Naive B cell (primary cell): Measurements from ENCODE around the gene KIF4A. TPM values are rescaled to one million over a fixed set of nuclear protein-coding genes. Genes with fewer than 3 reads are reported as not detected.

Source experiments
- ATAC-seq, 2 donors: fragments of 150-1000 bp; cut with Tn5 transposase; 2 replicates each; pipeline ENCODE4 v1.10.0; 2021; ENCODE audit warnings: low read depth in 2 of 2, mild to moderate bottlenecking in 2 of 2, moderate library complexity in 2 of 2
- DNase-seq: peaks from one replicate; pipeline ENCODE4 v3.0.0; 2022
- H3K27ac Mint-ChIP-seq, 6 donors: one replicate each; pipeline ENCODE4 v1.8.0; 2020 to 2022; ENCODE audit warnings: mild to moderate bottlenecking in 6 of 6, mixed read lengths in 6 of 6, moderate library complexity in 5 of 6, inconsistent platforms in 2 of 6
- H3K27me3 Mint-ChIP-seq, 3 donors: one replicate each; pipeline ENCODE4 v1.8.0; 2021 to 2022; ENCODE audit warnings: mixed read lengths in 3 of 3, mild to moderate bottlenecking in 1 of 3
- H3K36me3 Mint-ChIP-seq, 2 donors: one replicate each; pipeline ENCODE4 v1.8.0; 2020 to 2022; ENCODE audit warnings: mixed read lengths in 2 of 2, inconsistent platforms in 1 of 2, mild to moderate bottlenecking in 1 of 2
- H3K4me1 Mint-ChIP-seq, 3 donors: one replicate each; pipeline ENCODE4 v1.8.0; 2020 to 2022; ENCODE audit warnings: mixed read lengths in 3 of 3, inconsistent platforms in 1 of 3, mild to moderate bottlenecking in 1 of 3, moderate library complexity in 1 of 3
- H3K4me3 Mint-ChIP-seq, 8 donors: one replicate each; pipeline ENCODE4 v1.8.0; 2020 to 2022; ENCODE audit warnings: mild to moderate bottlenecking in 8 of 8, mixed read lengths in 8 of 8, moderate library complexity in 8 of 8, inconsistent platforms in 2 of 8
- H3K9me3 Mint-ChIP-seq, 7 donors: one replicate each; pipeline ENCODE4 v1.8.0; 2020 to 2022; ENCODE audit warnings: mixed read lengths in 7 of 7, mild to moderate bottlenecking in 5 of 7, inconsistent platforms in 2 of 7, moderate library complexity in 1 of 7
- polyA plus RNA-seq, 6 donors: library from polyadenylated mRNA; unstranded; fragments of 300-500 nt; fragmentation: Illumina TruSeq; gene quantifications; one replicate each; pipeline ENCODE4 v1.2.3, GENCODE V29; 2021; ENCODE audit warnings: low read depth in 6 of 6

The KIF4A gene
- polyA plus RNA-seq, 6 donors from 2014 or later: not detected

GRCh38 chrX:70427365-70427764 lies 137.5 kb downstream of the KIF4A start:
- DNase-seq (no peak), ATAC-seq (no peak)
- peaks cover 0 to 5% (median 0%) of the 10 kb centered on the region in 3 donors for H3K4me1 Mint-ChIP-seq
- H3K36me3 Mint-ChIP-seq: no peaks in the 10 kb centered on the region
- H3K27me3 Mint-ChIP-seq: peaks cover 0 to 29% (median 8%) of the 10 kb centered on the region in 3 donors
- H3K4me3 Mint-ChIP-seq: no peak overlapping the region
- H3K9me3 Mint-ChIP-seq: peaks cover 0 to 1% (median 0%) of the 10 kb centered on the region in 7 donors
- peak overlapping the region in 1 of 6 donors; percentile 15 for H3K27ac Mint-ChIP-seq

DNA sequence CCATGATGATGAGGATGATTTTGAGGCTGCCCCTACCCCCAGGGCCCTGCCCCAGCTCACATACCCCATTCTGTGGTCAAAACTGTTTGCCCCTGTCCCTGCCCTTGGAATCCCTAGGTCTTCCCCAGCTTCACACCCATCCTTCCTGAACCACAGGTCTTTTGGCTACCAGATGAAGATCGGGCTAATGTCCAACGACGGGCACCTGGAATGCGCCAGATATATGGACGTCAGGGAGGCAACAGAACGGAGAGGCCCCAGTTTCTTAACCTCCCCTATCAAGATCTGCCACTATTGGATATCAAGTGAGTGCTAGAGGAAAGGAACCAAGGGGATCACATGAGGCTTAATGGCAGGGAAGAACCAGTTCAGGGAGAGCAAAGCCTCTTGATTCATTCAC lies 139.9 kb downstream of the KIF4A start:
- Mint-ChIP-seq H3K27me3 (peaks cover 0 to 17% (median 0%) of the 10 kb centered on the region in 3 donors), H3K4me1 (peaks cover 10 to 13% (median 11%) of the 10 kb centered on the region in 3 donors), H3K9me3 (no peaks in the 10 kb centered on the region), H3K4me3 (no peak overlapping the region), H3K27ac (peak overlapping the region in 1 of 6 donors; percentile 52), H3K36me3 (no peaks in the 10 kb centered on the region)
- DNase-seq: no peak
- no peak for ATAC-seq

DNA sequence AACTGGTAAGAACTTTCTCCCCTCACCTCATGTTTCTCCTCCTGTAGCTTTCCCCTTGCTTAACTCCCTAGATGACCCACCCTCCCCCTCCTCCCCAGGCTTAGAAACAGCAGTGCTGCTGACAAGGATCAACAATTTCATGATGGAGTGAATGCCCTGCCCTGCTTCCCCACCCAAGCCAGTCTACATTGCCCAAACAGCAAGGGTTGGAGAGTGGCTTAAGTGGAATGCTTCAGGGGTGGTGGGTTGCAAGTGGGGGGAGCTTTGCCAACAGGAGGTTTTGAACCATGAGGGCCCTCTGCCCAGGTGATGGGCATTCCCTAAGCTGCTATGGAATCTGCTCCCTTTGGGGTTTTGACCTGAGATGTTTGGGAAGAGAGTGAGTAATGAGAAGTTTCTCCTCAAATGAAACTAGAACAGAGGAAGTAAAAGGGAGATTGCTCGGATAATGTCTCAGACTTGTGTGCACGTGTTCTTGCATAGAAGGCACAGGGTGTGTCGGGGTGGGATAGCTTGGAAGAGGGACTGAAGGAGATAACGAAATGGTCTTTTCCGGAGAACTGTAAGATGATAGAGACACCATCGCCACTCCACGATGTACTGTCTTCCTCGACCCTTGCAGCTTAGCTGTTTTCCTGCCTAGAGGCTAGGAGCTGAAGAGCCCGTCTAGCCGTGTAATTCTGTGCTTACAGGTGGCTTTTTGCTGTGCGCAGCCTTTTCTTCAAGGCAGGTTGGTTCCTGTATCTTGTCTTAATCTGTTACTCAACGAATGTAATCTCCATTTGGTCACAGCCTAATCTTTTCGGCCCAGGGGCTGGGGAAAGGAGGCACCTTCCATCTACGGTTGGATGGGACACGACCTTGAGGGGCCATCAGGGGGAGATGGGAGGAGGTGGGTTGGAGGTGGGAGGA lies 143.3 kb downstream of the KIF4A start:
- H3K4me1 Mint-ChIP-seq: peaks cover 15 to 18% (median 17%) of the 10 kb centered on the region in 3 donors
- DNase-seq (no peak), ATAC-seq (peak in 1 of 2 donors; percentile 2)
- peak overlapping the region in 5 of 6 donors; percentile 41 to 95 (median 60) for H3K27ac Mint-ChIP-seq
- H3K27me3 Mint-ChIP-seq: peaks cover 0 to 20% (median 8%) of the 10 kb centered on the region in 3 donors
- H3K4me3 Mint-ChIP-seq: peak overlapping the region; percentile 83 to 98 (median 94)
- peaks cover 0 to 2% (median 0%) of the 10 kb centered on the region in 7 donors for H3K9me3 Mint-ChIP-seq
- no peaks in the 10 kb centered on the region for H3K36me3 Mint-ChIP-seq

- peaks cover 0 to 21% (median 13%) of the 10 kb centered on the region in 3 donors for H3K27me3 Mint-ChIP-seq
- H3K27ac Mint-ChIP-seq: peak overlapping the region; percentile 58 to 95 (median 90)
- H3K4me1 Mint-ChIP-seq: peaks cover 15 to 18% (median 17%) of the 10 kb centered on the region in 3 donors
- peak overlapping the region; percentile 83 to 98 (median 94) for H3K4me3 Mint-ChIP-seq
- H3K9me3 Mint-ChIP-seq: peaks cover 0 to 2% (median 0%) of the 10 kb centered on the region in 7 donors
- peak; percentile 66 for DNase-seq
- ATAC-seq: peak; percentile 79 to 82
- H3K36me3 Mint-ChIP-seq: no peaks in the 10 kb centered on the region
Observed at GRCh38 chrX:70433848-70434351, 144.0 kb downstream of the KIF4A start.

GRCh38 chrX:70434352-70434866 lies 144.5 kb downstream of the KIF4A start:
- Mint-ChIP-seq H3K27ac (peak overlapping the region; percentile 58 to 95 (median 90)), H3K4me1 (peaks cover 15 to 18% (median 17%) of the 10 kb centered on the region in 3 donors), H3K36me3 (no peaks in the 10 kb centered on the region), H3K4me3 (peak overlapping the region; percentile 83 to 98 (median 94)), H3K9me3 (peaks cover 0 to 2% (median 0%) of the 10 kb centered on the region in 7 donors), H3K27me3 (peaks cover 3 to 18% (median 13%) of the 10 kb centered on the region in 3 donors)
- ATAC-seq: peak; percentile 30 to 35
- DNase-seq: no peak

DNA sequence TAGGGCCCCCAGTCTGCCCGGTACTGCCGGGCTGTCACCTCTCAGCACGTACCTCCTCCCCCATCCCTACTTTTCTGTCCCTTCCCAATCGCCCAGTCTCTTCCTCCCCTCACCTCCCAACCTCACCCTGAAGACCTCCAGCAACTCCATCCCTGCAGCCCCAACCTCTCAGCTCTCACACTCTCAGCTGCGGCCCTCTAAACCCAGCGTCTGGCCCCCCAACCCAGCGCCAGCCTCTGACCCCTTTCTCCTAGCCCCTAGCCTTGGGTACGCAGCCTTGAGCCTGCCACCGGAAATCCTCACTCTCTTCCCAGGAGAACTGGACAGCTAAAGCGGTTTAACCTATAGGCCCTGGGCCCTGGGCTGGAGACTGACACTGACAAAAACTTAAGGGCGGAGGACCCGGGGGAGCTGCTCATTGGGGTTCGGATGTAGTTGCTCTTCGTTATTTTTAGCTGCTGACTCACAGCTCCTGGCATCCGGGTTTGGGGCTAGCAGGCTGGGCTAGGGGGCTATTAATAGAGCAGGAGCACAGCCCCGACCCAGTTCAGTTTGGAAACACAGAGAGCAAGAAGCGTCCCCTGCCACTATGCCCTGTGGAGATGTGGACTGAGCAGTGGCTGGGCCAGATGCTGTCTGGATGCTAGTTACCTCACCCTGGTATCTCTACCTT lies 145.1 kb downstream of the KIF4A start:
- peaks cover 4 to 18% (median 13%) of the 10 kb centered on the region in 3 donors for H3K27me3 Mint-ChIP-seq
- DNase-seq (no peak), ATAC-seq (peak in 1 of 2 donors; percentile 12)
- no peaks in the 10 kb centered on the region for H3K36me3 Mint-ChIP-seq
- H3K4me1 Mint-ChIP-seq: peaks cover 15 to 18% (median 17%) of the 10 kb centered on the region in 3 donors
- peak overlapping the region; percentile 77 to 97 (median 86) for H3K4me3 Mint-ChIP-seq
- peaks cover 0 to 2% (median 0%) of the 10 kb centered on the region in 7 donors for H3K9me3 Mint-ChIP-seq
- H3K27ac Mint-ChIP-seq: peak overlapping the region in 4 of 6 donors; percentile 71 to 94 (median 82)

GRCh38 chrX:70436343-70436742 lies 146.4 kb downstream of the KIF4A start:
- Mint-ChIP-seq H3K36me3 (no peaks in the 10 kb centered on the region), H3K4me1 (peaks cover 13 to 18% (median 15%) of the 10 kb centered on the region in 3 donors), H3K9me3 (peaks cover 0 to 2% (median 0%) of the 10 kb centered on the region in 7 donors), H3K27me3 (peaks cover 11 to 29% (median 22%) of the 10 kb centered on the region in 3 donors), H3K27ac (peak overlapping the region in 1 of 6 donors; percentile 11), H3K4me3 (peak overlapping the region in 3 of 8 donors; percentile 4 to 89 (median 18))
- DNase-seq (no peak), ATAC-seq (no peak)

GRCh38 chrX:70437011-70437410 lies 147.1 kb downstream of the KIF4A start:
- Mint-ChIP-seq H3K4me1 (peaks cover 13 to 18% (median 15%) of the 10 kb centered on the region in 3 donors), H3K27ac (no peak overlapping the region), H3K27me3 (peaks cover 18 to 30% (median 27%) of the 10 kb centered on the region in 3 donors), H3K4me3 (peak overlapping the region in 1 of 8 donors; percentile 89), H3K36me3 (no peaks in the 10 kb centered on the region), H3K9me3 (peaks cover 0 to 4% (median 0%) of the 10 kb centered on the region in 7 donors)
- DNase-seq (no peak), ATAC-seq (no peak)

DNA sequence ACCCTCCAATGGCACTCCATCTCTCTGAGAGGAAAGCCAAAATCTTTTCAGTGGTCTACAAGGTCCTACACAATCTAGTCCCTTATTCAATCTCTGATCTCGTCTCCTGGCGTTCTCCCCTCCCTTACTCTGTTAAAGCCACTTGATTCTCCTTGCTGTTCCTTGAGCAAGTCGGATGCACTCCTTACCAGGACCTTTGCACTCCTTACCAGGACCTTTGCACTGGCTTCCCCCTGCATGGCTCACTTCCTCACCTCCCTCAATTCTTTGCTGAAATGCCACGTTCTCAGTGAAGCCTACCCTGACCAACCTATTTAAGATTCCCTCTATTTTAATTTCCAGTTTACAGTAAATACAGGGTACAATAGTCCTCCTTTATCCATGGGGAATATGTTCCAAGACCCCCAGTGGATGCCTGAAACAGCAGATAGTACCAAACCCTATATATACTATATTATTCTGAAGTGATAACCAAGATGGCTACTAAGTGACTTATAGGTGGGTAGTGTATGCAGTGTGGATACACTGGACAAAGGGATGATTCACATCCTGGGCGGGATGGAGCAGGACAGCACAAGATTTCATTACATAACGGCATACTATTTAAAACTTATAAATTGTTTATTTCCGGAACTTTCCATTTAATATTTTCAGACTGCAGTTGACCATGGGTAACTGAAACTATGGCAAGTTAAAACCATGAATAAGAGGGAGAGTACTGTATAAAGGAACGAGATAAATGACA lies 148.2 kb downstream of the KIF4A start:
- ATAC-seq (no peak), DNase-seq (no peak)
- H3K4me1 Mint-ChIP-seq: peaks cover 12 to 18% (median 15%) of the 10 kb centered on the region in 3 donors
- H3K9me3 Mint-ChIP-seq: peaks cover 0 to 4% (median 0%) of the 10 kb centered on the region in 7 donors
- H3K27me3 Mint-ChIP-seq: peaks cover 27 to 40% (median 37%) of the 10 kb centered on the region in 3 donors
- peak overlapping the region in 2 of 8 donors; percentile 16 to 59 for H3K4me3 Mint-ChIP-seq
- H3K36me3 Mint-ChIP-seq: no peaks in the 10 kb centered on the region
- peak overlapping the region in 2 of 6 donors; percentile 5 to 12 for H3K27ac Mint-ChIP-seq

GRCh38 chrX:70439016-70439415 lies 149.1 kb downstream of the KIF4A start:
- peaks cover 8 to 9% (median 9%) of the 10 kb centered on the region in 3 donors for H3K4me1 Mint-ChIP-seq
- H3K9me3 Mint-ChIP-seq: peaks cover 0 to 4% (median 0%) of the 10 kb centered on the region in 7 donors
- no peaks in the 10 kb centered on the region for H3K36me3 Mint-ChIP-seq
- no peak for ATAC-seq
- DNase-seq: no peak
- no peak overlapping the region for H3K4me3 Mint-ChIP-seq
- peaks cover 31 to 44% (median 39%) of the 10 kb centered on the region in 3 donors for H3K27me3 Mint-ChIP-seq
- H3K27ac Mint-ChIP-seq: no peak overlapping the region

DNA sequence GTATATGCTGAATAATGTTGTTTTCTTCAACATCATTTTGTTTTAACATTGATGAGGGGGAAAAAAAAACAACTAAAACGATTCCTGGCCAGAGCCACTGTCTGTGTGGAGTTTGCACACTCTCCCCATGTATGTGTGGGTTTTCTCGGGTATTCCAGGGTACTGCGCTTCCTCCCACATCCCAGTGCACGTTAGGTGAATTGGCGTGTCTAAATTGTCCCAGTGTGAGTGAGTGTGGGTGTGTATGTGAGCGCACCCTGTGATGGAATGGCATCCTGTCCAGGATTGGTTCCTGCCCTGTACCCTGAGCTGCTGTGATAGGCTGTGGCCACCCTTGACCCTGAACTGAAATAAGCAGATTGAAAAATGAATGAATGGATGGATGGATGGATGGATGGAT lies 152.3 kb downstream of the KIF4A start:
- no peaks in the 10 kb centered on the region for H3K36me3 Mint-ChIP-seq
- H3K27ac Mint-ChIP-seq: no peak overlapping the region
- peaks cover 0 to 6% (median 0%) of the 10 kb centered on the region in 7 donors for H3K9me3 Mint-ChIP-seq
- no peak for DNase-seq
- peaks cover 0 to 5% (median 3%) of the 10 kb centered on the region in 3 donors for H3K4me1 Mint-ChIP-seq
- peaks cover 38 to 65% (median 59%) of the 10 kb centered on the region in 3 donors for H3K27me3 Mint-ChIP-seq
- ATAC-seq: no peak
- no peak overlapping the region for H3K4me3 Mint-ChIP-seq

- Mint-ChIP-seq H3K36me3 (no peaks in the 10 kb centered on the region), H3K27me3 (peaks cover 35 to 52% (median 44%) of the 10 kb centered on the region in 3 donors), H3K4me1 (peaks cover 0 to 5% (median 3%) of the 10 kb centered on the region in 3 donors), H3K9me3 (peaks cover 0 to 7% (median 0%) of the 10 kb centered on the region in 7 donors), H3K4me3 (peak within 1 kb of the TSS; percentile 45 to 88 (median 68)), H3K27ac (peak within 1 kb of the TSS in 1 of 6 donors; percentile 72)
- peak; percentile 38 to 64 for ATAC-seq
- DNase-seq: no peak
Observed at GRCh38 chrX:70444326-70444945, 154.5 kb downstream of the KIF4A start, which contains the start of gene DLG3. TSS of gene DLG3 (plus strand) at chrX:70444835. CDS start at chrX:70445202, 367 bp downstream.
